NCI-H187 treated with DMSO at 0.1 percent for 48 hours (cell line): Measurements from ENCODE around the gene MTMR1.

Source experiments
- DNase-seq: peaks from one replicate; lab custom pipeline; 2025; lab: John Stamatoyannopoulos, UW

Gene MTMR1

DNA sequence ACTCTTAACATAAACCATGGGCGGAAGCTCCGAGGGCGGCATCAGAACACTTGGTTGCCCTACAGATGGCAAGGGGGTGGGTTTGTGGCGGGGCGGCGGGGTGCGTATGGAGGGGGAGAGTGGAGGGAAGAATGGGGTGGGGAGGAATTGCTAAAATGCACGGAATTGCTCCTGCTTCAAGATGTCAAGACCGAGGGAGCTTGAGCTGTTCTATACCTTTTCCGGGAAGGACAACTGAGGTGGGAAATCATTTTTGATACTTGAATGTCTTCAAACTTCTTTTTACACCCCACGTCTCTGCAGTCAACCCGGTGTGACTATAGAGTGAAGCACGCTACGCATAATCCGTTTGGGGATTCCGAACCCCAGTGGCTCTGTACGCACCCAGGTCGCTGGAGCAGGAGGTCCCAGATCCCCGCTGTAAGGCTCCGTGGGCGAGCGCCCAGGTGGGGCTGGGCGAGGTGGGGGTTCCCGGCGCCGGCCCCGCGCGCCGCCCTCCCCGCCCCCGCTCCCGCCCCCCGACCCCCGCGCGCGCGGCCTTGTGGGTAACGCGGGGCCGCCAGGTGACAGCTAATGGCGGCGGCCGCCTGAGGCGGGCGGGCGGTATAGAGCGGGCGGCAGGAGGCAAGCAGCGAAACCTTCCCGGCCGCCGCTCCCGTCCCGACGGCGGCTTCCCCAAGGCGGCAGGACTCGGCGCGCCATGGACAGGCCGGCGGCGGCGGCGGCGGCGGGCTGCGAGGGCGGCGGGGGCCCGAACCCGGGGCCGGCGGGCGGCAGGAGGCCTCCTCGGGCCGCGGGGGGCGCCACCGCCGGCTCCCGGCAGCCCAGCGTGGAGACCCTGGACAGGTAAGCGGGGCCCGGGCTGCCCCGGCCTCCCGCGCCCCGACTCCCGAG lies at the start of gene MTMR1:
Gene MTMR1, plus strand, starts transcription at position 566 of the 894 bp plus-strand sequence. Its CDS starts 135 bp downstream, at position 701.
- no peak for DNase-seq

DNA sequence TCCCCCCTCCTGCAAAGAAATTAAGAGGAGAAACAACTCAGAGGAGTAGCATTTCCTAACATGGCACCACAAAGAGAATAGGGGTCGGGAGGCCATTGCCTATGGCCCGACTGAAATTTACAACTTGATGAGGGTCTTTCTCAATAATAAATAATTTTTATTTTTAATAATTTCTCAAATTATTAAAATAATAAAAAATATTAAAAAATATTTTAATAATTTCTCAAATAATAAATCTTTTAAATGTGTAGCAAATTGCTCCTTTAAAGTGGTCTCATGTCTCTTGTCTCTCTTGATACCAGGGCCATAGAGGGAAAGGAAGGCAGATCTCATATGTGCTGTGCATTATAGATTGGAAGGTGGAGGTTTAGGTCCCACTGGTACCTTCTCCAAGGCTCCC lies 49.2 kb upstream of the MTMR1 start:
- no peak for DNase-seq

DNA sequence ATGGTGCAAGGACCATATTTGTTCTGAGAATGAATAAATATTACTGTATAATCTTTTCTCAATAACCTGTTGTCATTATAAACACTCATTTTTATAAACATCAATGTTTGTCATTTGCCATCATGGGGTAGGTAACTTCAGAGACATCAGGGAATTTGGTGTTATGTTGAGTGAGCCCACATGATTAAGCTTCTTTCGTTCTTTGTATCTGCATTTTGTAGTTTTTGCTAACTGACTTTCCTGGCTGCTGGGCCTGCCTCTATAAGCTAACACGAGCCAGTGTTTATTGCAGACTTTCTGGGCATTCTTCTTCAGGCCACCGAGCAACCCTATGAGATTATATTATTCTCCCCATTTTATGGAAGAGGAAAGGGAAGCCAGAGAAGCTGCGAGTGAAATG lies 48.8 kb upstream of the MTMR1 start:
- no peak for DNase-seq

DNA sequence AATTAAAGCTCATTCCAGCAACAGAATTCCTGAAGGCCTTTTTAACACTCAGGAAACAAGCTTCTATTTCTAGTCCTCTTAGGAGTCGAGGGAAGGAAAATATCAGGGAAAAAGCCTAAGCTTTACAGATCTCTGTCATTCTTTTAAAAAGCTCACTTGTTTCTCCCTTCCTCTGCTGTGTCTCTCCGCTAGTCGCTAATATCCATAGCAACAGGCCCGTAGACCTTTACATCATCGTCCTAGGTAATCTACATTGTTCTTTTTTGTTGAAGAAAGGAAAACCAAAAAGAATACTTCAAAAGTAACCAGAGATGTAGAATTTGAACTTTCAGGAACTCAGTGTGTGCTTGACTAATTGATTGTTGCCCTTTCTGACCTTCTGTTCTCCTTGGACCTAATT lies 45.9 kb upstream of the MTMR1 start:
- no peak for DNase-seq

DNA sequence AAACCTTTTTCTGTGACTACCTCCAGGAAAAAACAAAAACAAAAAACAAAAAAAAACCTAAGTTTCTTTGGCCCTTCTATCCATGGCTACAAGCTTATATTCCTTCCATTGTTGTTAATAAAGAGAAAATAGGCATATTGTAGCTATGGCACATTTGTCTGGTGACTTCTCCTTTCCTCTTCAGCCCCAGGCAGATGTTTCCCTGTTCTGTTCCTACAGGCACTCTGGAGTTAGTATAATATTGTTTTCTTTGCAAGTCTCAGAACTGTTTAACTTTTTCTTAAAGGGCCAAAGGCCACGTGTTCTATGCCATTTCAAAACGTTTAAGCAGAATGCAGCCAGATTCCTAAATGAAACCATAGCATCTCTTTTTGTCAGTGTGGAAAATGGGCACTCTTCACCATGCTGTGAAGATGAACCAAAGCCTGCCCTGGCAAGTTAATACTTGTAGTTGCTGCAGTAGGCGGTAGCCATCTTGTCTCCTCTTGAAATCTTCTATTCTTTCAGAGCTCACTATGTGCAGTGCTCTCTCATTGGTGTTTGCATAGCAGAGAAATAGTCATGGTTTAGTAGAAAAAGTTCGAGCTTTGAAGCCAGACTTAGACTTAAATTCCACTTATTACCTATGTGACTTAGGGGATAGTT lies 44.8 kb upstream of the MTMR1 start:
- no peak for DNase-seq

DNA sequence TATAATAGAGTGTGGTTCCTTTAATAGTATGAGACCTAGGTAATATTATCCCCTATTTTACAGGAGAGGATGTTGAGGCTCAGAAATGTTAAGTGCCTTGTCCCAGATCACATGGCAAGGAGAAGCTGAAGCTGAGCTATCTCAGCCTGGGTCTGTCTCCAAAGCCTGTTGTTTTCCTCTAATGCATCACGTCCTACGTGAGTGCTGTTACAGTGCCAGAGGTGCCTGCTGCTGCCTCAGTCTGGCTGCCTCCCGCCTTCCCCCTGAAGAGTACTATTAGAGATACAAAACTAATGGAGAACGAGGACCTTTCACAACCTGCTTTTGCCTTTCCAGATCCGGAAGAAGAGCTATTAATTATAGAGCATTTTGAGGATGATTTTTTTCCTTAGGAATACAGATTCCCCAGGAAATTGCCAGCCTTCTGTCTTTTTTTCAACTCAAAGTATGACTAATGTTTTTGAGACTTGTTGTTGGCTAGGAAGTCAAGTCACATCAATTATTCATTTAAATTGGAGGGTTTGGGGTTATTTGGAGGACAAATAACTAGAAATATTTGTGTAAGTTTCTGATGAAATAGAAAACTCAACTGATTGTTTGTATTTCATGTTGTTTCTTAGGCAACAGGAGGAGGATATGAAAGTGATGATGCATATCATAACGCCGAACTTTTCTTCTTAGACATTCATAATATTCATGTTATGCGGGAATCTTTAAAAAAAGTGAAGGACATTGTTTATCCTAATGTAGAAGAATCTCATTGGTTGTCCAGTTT lies 43.9 kb upstream of the MTMR1 start:
- DNase-seq = no peak

DNA sequence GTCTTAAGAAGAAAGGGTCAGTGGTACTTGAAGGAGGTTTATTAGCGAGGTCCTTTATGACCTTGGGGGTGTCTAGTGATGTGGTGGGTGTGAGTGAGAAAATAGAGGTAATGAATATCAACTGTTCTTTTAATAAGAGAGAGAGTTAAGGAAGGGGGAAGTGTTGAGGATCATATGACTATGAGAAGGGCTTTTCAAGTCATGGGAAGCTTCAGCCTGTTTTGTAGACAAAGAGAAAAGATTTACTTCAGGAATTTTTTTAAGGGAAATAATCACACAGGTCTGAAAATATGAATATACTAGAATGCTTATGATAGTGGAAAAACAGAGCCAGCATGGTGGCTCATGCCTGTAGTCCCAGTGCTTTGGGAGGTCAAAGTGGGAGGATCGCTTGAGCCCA lies 41.3 kb upstream of the MTMR1 start:
- DNase-seq = no peak

DNA sequence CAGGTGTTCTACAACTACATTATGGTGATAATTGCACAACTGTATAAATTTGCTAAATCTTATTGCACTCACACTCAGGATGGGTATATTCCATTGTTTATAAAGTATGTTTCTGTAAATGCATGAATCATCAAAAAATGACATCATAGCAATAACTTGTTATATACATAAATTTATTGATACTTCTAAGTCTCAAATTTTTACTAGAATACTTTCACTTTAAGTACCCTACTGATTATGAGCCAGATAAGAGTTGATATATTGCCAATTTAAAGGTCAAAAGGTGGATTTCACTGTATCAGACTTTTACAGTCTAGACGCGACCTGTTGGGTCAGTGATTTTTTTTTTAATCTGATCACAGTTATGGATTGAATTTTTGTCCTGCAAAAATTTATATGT lies 37.4 kb upstream of the MTMR1 start:
- DNase-seq = no peak

DNA sequence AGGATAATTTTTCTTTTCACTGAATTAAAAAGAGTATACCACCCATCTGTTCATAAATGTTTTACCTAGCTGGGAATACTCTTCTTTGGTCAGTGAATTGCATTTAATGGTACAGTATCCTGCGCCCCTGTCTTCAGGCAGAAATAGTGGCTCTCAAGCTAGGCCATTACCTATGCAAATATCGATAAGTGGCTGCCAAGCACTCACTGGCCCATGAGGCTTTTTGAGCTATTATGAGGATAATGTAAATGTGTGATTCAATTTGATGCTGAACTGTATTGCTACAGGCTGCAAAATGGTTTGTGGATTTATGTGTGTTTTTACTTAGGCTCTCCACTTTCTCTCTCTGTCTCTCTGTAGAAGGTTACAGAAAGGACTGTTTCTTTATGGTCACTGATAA lies 30.1 kb upstream of the MTMR1 start:
- peak; percentile 80 for DNase-seq

DNA sequence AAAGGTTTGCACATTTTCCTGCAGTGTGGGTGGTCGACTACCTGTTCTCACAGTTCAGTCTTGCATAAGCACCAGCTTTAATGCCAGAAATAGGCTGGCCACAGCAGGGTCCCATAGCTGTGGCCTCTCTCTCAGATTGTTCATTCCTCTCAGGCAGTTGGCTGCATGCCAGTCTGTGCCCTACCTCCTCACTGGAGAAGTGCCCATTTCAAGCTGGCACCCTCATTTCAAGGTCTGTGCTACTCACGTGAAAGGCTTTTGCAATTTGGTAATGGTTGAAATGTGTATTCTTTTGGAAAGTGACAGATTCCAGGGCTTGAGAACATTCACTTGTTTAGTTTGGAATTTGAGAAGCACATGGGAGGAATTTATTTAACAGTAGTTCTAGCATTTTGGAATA lies 28.9 kb upstream of the MTMR1 start:
- DNase-seq = peak; percentile 70

DNA sequence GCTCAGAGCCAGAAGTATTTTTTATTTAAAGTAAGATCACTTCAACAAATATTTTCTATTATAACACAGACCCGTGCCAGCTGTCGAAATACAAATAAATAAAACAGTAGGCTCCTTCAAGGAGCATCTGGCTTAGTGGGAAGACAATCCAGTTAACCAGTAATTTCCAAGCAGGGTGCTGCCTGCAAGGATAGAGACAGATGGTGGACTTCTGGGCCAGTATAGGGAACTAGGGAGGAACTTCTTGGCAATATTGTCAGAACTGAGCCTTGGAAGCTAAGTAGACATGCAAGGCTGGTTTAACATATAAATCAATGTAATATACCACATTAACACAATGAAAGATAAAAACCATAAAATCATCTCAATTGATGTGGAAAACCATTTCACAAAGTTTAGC lies 17.0 kb upstream of the MTMR1 start:
- DNase-seq = no peak

DNA sequence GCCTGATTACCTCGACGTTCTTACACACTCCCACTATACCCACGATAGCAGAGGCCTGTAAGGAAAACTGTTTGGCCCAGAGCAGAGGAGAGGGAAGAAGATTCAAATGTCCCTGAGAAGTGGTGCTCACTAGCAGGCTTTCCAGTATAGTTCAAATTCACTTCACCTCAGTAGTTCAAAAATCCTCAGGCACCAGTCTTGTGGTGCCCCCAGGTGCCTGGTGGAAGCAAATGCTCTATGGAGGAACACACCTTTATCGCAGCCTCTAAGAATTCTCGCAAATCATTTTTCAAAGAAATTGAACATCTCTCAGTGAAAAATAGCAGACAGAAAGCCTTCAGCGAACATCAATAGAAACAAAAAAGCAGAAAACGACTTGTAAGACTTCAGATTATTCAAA lies 12.2 kb upstream of the MTMR1 start:
- DNase-seq = peak; percentile 34

DNA sequence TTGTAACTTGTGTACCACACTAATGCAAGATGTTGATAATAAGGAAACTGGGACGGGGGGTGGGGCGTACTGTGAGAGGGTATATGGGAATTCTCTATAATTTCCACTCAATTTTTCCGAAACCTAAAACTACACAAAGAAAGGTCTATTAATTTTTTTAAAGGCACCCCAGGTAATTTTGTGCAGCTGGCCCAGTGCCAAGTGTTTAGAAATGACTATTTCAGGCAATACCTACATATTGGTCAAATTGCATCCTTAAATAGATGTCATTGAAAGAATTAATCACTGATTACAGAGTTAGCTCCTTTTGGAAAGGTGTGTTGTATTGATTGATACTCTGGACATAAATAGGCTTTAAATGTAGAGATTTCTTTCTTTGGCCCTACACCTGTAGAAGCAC lies 10.1 kb upstream of the MTMR1 start:
- DNase-seq = no peak

DNA sequence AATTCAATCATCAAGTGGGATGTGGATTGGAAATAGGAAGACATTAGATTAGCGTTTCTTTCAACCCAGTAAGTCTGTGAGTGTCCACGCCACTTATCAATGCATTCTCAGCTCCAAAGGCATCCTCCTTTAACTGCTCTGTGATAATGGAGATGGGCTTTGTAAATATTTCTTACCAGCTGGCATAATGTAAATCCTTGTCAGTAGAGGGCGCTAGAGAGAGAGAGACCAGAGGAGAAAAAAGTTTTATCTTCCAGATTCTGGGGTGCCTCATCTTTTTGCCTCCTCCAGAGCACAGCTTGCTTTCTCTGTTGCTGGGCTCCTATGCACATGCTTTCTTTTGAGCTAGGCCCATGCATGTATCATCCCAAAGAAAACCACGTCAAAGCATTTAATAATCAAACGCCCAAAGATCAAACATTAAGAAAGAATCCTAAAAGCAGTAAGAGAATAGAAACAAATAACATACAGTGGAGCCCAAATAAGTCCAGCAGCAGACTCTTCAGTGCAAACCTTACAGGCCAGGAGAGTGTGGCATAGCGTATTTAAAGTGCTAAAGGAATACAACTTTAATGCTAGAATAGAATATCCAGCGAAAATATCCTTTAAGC lies 9.6 kb upstream of the MTMR1 start:
- DNase-seq = no peak

DNA sequence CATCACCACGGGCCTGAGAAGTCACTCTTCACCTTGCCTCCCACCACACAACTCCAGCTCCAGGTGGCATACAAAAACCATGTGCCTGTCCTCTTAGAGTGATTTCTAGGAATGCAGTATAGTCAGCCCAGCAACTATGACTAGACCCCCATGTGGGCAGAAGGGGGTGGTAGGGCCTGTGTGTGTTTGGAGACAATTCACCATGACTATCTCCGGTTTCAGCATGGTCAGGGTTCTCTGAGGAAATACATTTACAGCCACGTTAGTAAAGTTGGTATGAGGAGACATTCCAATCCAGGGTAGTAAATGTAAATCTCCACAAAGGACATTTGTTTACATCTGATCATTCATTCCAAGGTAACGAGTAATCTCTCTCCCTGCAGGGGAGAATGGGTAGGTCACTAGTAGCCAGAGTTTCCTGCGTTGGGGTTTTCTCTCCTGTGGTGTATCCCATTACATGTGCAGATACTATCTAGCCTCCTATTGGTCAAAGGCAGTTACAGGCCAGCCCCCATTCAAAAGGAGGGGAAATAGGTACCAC lies 4.2 kb upstream of the MTMR1 start:
- no peak for DNase-seq

DNA sequence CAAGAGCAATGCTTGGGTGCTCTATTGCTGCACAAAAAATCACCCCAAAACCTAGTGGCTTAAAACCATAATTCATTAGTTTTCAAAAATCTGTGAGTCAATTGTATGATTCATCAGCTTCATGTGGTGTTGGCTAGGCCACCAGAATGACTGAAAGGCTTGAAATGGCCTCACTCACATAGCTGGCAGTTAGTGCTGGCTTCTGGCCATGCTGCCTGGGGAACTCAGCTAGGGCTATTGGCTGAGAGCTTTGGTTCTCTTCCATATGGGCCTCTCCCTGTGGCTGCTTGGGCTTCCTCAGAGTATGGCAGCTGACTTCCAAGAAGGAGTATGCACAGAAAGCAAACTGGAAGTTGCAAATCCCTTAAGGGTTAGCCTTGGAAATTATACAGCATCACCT lies 3.1 kb upstream of the MTMR1 start:
- no peak for DNase-seq

DNA sequence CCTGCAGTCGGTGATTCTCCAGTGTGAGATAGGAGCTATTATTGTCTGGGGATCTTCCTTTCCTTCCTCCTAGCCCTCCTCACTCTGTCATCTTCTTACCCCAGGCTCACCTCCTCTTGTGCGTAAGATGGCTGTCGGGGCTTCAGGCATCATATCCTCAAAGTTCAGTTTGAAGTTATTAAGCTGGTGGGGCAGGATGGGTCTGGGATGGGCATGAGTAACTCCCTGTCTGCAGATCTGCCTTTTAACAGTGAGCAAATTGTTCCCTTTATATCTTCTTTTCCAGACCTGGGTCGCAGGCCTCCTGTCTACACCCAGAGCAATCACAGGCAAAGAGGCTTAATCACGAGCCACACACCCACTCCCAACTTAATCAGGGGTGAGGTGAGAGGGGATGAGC lies 900 bp upstream of the MTMR1 start:
- no peak for DNase-seq

DNA sequence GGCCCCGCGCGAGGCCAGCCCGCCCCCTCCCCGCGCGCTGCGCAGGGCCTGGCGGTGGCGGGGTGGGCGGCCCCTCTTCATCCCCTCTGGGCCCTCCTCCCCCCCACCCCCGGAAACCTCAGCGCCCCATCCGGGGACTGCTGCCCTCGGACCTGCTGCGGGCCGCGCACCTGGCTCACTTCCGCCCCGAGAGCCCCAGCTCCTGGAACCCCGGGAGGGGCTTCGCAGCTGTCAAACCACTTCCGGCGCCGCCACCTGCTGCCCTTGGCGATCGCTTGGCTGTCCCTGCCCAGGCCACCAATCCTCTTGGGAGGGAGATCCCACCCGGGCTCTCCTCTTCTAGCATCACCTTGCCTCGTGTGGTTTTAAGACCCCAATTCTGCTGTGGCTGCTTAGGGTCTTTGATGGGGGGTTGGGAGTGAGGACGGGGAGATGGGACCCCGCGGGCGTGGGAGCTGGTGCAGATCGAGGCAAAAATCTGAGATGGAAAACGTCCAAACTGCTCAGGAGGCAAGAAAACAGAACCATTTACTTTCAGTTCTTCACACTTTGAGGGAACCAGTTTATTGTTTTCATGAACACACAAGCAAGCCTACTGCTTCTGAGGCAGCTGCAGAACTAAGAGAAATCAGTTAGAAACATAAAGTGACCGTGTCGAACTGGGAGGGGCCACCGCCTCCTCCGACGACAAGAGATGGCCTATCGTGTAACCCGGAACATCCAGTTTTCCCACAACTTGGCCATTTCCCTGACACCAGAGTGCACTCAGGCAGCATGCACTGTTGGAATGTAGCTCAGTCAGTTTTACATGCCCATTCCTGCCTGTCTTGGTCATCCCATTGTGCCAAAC lies 754 bp downstream of the MTMR1 start:
- DNase-seq = peak; percentile 42

DNA sequence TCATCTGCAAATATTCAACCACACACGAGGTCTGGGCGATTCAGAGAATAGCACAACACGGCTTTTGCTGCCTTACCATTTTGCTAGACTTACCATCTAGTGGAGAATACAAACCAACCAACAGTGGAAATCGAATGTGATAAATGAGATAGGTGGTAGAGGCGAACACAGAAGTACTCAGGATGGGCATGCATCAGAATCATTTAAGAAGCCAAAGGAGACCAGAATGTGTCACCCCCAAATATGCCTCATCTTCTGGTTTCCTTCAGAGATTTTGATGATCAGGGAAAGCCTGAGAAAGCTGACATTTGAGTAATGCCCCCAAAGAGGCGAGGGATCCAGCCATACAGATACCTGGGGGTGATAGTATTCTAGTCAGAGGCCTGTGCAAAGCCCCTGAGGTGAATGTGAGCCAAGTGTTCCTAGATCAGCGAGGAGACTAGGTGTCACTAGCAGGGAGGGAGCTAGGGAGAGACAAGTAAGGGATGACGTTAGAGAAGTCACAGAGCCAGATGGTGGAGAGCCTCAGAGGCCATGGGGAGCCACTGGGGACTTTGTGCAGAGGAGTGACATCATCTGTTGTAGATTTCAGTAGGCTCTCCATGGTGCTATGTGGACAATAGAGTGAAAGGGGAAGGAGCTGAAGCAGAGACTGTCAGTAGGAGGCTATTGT lies 1.7 kb downstream of the MTMR1 start:
- no peak for DNase-seq

DNA sequence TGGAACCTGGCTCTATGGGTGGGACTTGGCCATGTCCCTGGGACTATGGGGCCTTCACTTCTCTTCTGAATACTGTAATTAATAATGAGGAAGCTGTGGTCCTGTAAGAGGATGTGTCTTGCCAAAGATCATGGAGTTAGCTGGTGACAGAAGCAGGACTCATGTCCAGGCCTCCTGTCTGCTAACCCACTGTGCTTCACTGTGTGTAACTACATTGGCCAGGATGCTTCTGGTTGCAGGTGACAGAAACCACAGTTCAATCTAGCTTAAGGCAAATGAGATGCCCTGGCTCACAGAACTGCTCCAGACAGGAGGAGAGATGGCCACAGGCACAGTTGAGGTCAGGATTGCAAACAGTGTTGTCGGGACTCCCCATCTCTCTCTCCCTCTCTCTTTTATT lies 3.1 kb downstream of the MTMR1 start:
- DNase-seq = no peak

DNA sequence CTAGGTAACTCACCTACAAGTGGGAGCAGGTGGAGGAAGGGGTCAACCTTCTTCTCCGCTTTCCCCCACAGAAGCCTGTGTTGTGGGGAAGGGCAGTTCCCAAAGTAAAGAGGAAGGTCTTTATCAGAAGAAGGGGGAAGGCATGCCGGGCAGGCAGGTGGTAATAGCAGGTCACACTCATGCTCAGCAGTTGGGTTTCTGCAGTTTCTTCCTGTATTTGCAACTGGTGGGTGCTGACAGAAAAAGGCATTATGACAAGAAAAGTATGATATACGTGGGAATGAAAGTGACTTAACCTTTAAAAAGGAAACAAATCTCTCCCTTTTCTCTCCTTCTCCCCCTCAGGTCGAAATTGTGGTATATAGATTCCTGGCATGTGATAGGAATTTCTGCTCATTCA lies 3.7 kb downstream of the MTMR1 start:
- DNase-seq = no peak
